BJ (cell line): Measurements from ENCODE around the gene ALG12. TPM values are rescaled to one million over a fixed set of nuclear protein-coding genes. Genes with fewer than 3 reads are reported as not detected.

Experiments used
- CTCF ChIA-PET: fragments of 350-600 bp; formaldehyde crosslinking; extraction: SDS; loops from one replicate; lab custom pipeline; 2021; ENCODE audit warnings: antibody characterized with exemption, inconsistent platforms; lab: Yijun Ruan, JAX
- POLR2A ChIA-PET: fragments of 300-600 bp; sonication (Branson Sonifier 250); formaldehyde crosslinking; extraction: SDS; loops from one replicate; lab custom pipeline; 2021; ENCODE audit warnings: antibody characterized with exemption; lab: Charles Lee
- DNase-seq: peaks from one replicate; pipeline ENCODE4 v3.0.0-alpha.2; 2011; ENCODE audit warnings: low read depth
- H3K27me3 ChIP-seq: 2 replicates; pipeline ENCODE4 v1.6.0; 2011; ENCODE audit warnings: low read length; ENCODE audit not compliant: control insufficient read depth, insufficient read depth
- H3K36me3 ChIP-seq: 2 replicates; pipeline ENCODE4 v1.5.1; 2011; ENCODE audit warnings: low read length; ENCODE audit not compliant: control insufficient read depth, insufficient read depth
- H3K4me3 ChIP-seq: 2 replicates; pipeline ENCODE4 v1.5.1; 2011; ENCODE audit warnings: low read depth, mild to moderate bottlenecking, control low read depth, low read length
- CTCF ChIP-seq: IDR thresholded peaks from 2 replicates; pipeline ENCODE4 v1.5.1; 2011; ENCODE audit warnings: low read depth, mild to moderate bottlenecking, control low read depth, inconsistent platforms, low read length, moderate library complexity; ENCODE audit not compliant: insufficient read depth
- polyA plus RNA-seq: library from polyadenylated mRNA; depleted of rRNA; stranded (reverse); fragments of >200 nt; gene quantifications from 2 replicates; pipeline ENCODE4 v1.2.3, GENCODE V29; 2011

The ALG12 gene
- polyA plus RNA-seq, 1 experiment: 7.9 TPM

- Histone ChIP-seq H3K27me3 (no peaks in the 10 kb centered on the region), H3K36me3 (no peaks in the 10 kb centered on the region), H3K4me3 (no peak overlapping the region)
- ChIA-PET POLR2A (no interaction called here), CTCF (interaction anchor here (1.2 kb wide), 1 partner anchor 9 kb away, joined by 3 read pairs; no protein-coding TSS in a partner anchor)
- DNase-seq: no peak
- no peak for TF ChIP-seq CTCF
Measured at GRCh38 chr22:49943771-49944398, 25.6 kb upstream of the ALG12 start.

GRCh38 chr22:49943405-49943765 is 25.1 kb upstream of the ALG12 start:
- no peak for DNase-seq
- Histone ChIP-seq H3K27me3 (no peaks in the 10 kb centered on the region), H3K36me3 (no peaks in the 10 kb centered on the region), H3K4me3 (no peak overlapping the region)
- ChIA-PET POLR2A (no interaction called here), CTCF (interaction anchor here (1.2 kb wide), 1 partner anchor 9 kb away, joined by 3 read pairs; no protein-coding TSS in a partner anchor)
- TF ChIP-seq CTCF: no peak

GRCh38 chr22:49942565-49943404 is 24.5 kb upstream of the ALG12 start:
- H3K27me3 ChIP-seq: no peaks in the 10 kb centered on the region
- no peaks in the 10 kb centered on the region for H3K36me3 ChIP-seq
- ChIA-PET CTCF (no interaction called here), POLR2A (no interaction called here)
- no peak for TF ChIP-seq CTCF
- DNase-seq: no peak
- no peak overlapping the region for H3K4me3 ChIP-seq

- no peaks in the 10 kb centered on the region for H3K27me3 ChIP-seq
- CTCF ChIA-PET: no interaction called here
- no peaks in the 10 kb centered on the region for H3K36me3 ChIP-seq
- no peak overlapping the region for H3K4me3 ChIP-seq
- DNase-seq: no peak
- no peak for TF ChIP-seq CTCF
- POLR2A ChIA-PET: no interaction called here
Measured at GRCh38 chr22:49941507-49942316, 23.5 kb upstream of the ALG12 start.
